Activated naive CD8-positive, alpha-beta T cell treated with anti-CD3 and anti-CD28 coated beads, Interleukin-2, amount 50 U/mL, for 24 hours (primary cell): Measurements from ENCODE around the gene PARN.
A peak's percentile ranks its signal among the peaks of the same experiment; 100 is the strongest.

ENCODE experiments used
- ATAC-seq: fragments of 150-1000 bp; cut with Tn5 transposase; one replicate; pipeline ENCODE4 v1.10.0; 2021
- DNase-seq: peaks from one replicate; pipeline ENCODE4 v3.0.0; 2021
- H3K27ac Mint-ChIP-seq: one replicate; pipeline ENCODE4 v1.8.0; 2021; ENCODE audit warnings: mild to moderate bottlenecking, mixed read lengths
- H3K27me3 Mint-ChIP-seq: one replicate; pipeline ENCODE4 v1.8.0; 2021; ENCODE audit warnings: mixed read lengths
- H3K36me3 Mint-ChIP-seq: one replicate; pipeline ENCODE4 v1.8.0; 2021; ENCODE audit warnings: low read depth, mixed read lengths
- H3K4me1 Mint-ChIP-seq: one replicate; pipeline ENCODE4 v1.8.0; 2021; ENCODE audit warnings: mixed read lengths
- H3K4me3 Mint-ChIP-seq: one replicate; pipeline ENCODE4 v1.8.0; 2021; ENCODE audit warnings: mild to moderate bottlenecking, moderate library complexity, mixed read lengths
- H3K9me3 Mint-ChIP-seq: one replicate; pipeline ENCODE4 v1.8.0; 2021; ENCODE audit warnings: mixed read lengths

The PARN gene

GRCh38 chr16:14496047-14496770 lies 133.9 kb downstream of the PARN start:
- H3K27ac Mint-ChIP-seq = no peak overlapping the region
- no peak for ATAC-seq
- no peaks in the 10 kb centered on the region for H3K9me3 Mint-ChIP-seq
- no peak for DNase-seq
- H3K36me3 Mint-ChIP-seq = peaks cover 17% of the 10 kb centered on the region
- no peak overlapping the region for H3K4me3 Mint-ChIP-seq
- H3K27me3 Mint-ChIP-seq = no peaks in the 10 kb centered on the region
- H3K4me1 Mint-ChIP-seq = peaks cover 15% of the 10 kb centered on the region

- Mint-ChIP-seq H3K27ac (no peak overlapping the region), H3K4me1 (peaks cover 15% of the 10 kb centered on the region), H3K36me3 (peaks cover 17% of the 10 kb centered on the region), H3K27me3 (no peaks in the 10 kb centered on the region), H3K4me3 (no peak overlapping the region), H3K9me3 (no peaks in the 10 kb centered on the region)
- ATAC-seq = no peak
- DNase-seq = no peak
These were observed 134.6 kb downstream of the PARN start for GRCh38 chr16:14495213-14496046.

GRCh38 chr16:14494396-14494966 lies 135.6 kb downstream of the PARN start:
- peaks cover 17% of the 10 kb centered on the region for H3K36me3 Mint-ChIP-seq
- H3K27me3 Mint-ChIP-seq = no peaks in the 10 kb centered on the region
- no peak overlapping the region for H3K4me3 Mint-ChIP-seq
- no peak for DNase-seq
- H3K27ac Mint-ChIP-seq = no peak overlapping the region
- ATAC-seq = no peak
- peaks cover 16% of the 10 kb centered on the region for H3K4me1 Mint-ChIP-seq
- H3K9me3 Mint-ChIP-seq = no peaks in the 10 kb centered on the region

GRCh38 chr16:14493791-14494190 lies 136.3 kb downstream of the PARN start:
- Mint-ChIP-seq H3K27ac (no peak overlapping the region), H3K4me1 (peaks cover 20% of the 10 kb centered on the region), H3K4me3 (no peak overlapping the region), H3K9me3 (no peaks in the 10 kb centered on the region), H3K27me3 (no peaks in the 10 kb centered on the region), H3K36me3 (peaks cover 14% of the 10 kb centered on the region)
- DNase-seq (no peak), ATAC-seq (no peak)

GRCh38 chr16:14492614-14493013 lies 137.4 kb downstream of the PARN start:
- no peaks in the 10 kb centered on the region for H3K9me3 Mint-ChIP-seq
- peaks cover 12% of the 10 kb centered on the region for H3K36me3 Mint-ChIP-seq
- no peak overlapping the region for H3K4me3 Mint-ChIP-seq
- H3K27me3 Mint-ChIP-seq = no peaks in the 10 kb centered on the region
- ATAC-seq = no peak
- peaks cover 30% of the 10 kb centered on the region for H3K4me1 Mint-ChIP-seq
- no peak for DNase-seq
- no peak overlapping the region for H3K27ac Mint-ChIP-seq

GRCh38 chr16:14491861-14492529 lies 138.1 kb downstream of the PARN start:
- H3K27ac Mint-ChIP-seq = no peak overlapping the region
- peaks cover 12% of the 10 kb centered on the region for H3K36me3 Mint-ChIP-seq
- ATAC-seq = no peak
- no peaks in the 10 kb centered on the region for H3K9me3 Mint-ChIP-seq
- H3K4me3 Mint-ChIP-seq = no peak overlapping the region
- DNase-seq = no peak
- no peaks in the 10 kb centered on the region for H3K27me3 Mint-ChIP-seq
- peaks cover 30% of the 10 kb centered on the region for H3K4me1 Mint-ChIP-seq

GRCh38 chr16:14490235-14490634 lies 139.8 kb downstream of the PARN start:
- ATAC-seq (no peak), DNase-seq (no peak)
- Mint-ChIP-seq H3K4me1 (peaks cover 30% of the 10 kb centered on the region), H3K27ac (no peak overlapping the region), H3K4me3 (no peak overlapping the region), H3K27me3 (no peaks in the 10 kb centered on the region), H3K36me3 (peaks cover 7% of the 10 kb centered on the region), H3K9me3 (no peaks in the 10 kb centered on the region)

- no peaks in the 10 kb centered on the region for H3K9me3 Mint-ChIP-seq
- DNase-seq (peak; percentile 5), ATAC-seq (no peak)
- no peak overlapping the region for H3K4me3 Mint-ChIP-seq
- no peak overlapping the region for H3K27ac Mint-ChIP-seq
- H3K27me3 Mint-ChIP-seq = no peaks in the 10 kb centered on the region
- peaks cover 30% of the 10 kb centered on the region for H3K4me1 Mint-ChIP-seq
- peaks cover 3% of the 10 kb centered on the region for H3K36me3 Mint-ChIP-seq
These were observed 140.6 kb downstream of the PARN start for GRCh38 chr16:14489460-14489859.

- peaks cover 4% of the 10 kb centered on the region for H3K36me3 Mint-ChIP-seq
- peaks cover 21% of the 10 kb centered on the region for H3K4me1 Mint-ChIP-seq
- ATAC-seq (no peak), DNase-seq (no peak)
- no peak overlapping the region for H3K4me3 Mint-ChIP-seq
- H3K27me3 Mint-ChIP-seq = no peaks in the 10 kb centered on the region
- no peak overlapping the region for H3K27ac Mint-ChIP-seq
- no peaks in the 10 kb centered on the region for H3K9me3 Mint-ChIP-seq
These were observed 142.5 kb downstream of the PARN start for GRCh38 chr16:14487579-14487978.

GRCh38 chr16:14486520-14487303 lies 143.3 kb downstream of the PARN start:
- ATAC-seq (no peak), DNase-seq (no peak)
- Mint-ChIP-seq H3K4me1 (peaks cover 16% of the 10 kb centered on the region), H3K27me3 (no peaks in the 10 kb centered on the region), H3K4me3 (no peak overlapping the region), H3K27ac (no peak overlapping the region), H3K36me3 (peaks cover 13% of the 10 kb centered on the region), H3K9me3 (no peaks in the 10 kb centered on the region)

- H3K9me3 Mint-ChIP-seq = no peaks in the 10 kb centered on the region
- H3K4me1 Mint-ChIP-seq = peaks cover 16% of the 10 kb centered on the region
- H3K4me3 Mint-ChIP-seq = no peak overlapping the region
- peaks cover 20% of the 10 kb centered on the region for H3K36me3 Mint-ChIP-seq
- no peak overlapping the region for H3K27ac Mint-ChIP-seq
- DNase-seq (no peak), ATAC-seq (no peak)
- H3K27me3 Mint-ChIP-seq = no peaks in the 10 kb centered on the region
These were observed 144.1 kb downstream of the PARN start for GRCh38 chr16:14485811-14486519.

- no peaks in the 10 kb centered on the region for H3K27me3 Mint-ChIP-seq
- no peaks in the 10 kb centered on the region for H3K9me3 Mint-ChIP-seq
- H3K36me3 Mint-ChIP-seq = peaks cover 27% of the 10 kb centered on the region
- H3K4me3 Mint-ChIP-seq = no peak overlapping the region
- H3K4me1 Mint-ChIP-seq = peaks cover 16% of the 10 kb centered on the region
- DNase-seq (no peak), ATAC-seq (no peak)
- no peak overlapping the region for H3K27ac Mint-ChIP-seq
These were observed 144.9 kb downstream of the PARN start for GRCh38 chr16:14485121-14485551.

GRCh38 chr16:14483819-14484385 lies 146.2 kb downstream of the PARN start:
- H3K4me3 Mint-ChIP-seq = no peak overlapping the region
- H3K4me1 Mint-ChIP-seq = peaks cover 12% of the 10 kb centered on the region
- H3K36me3 Mint-ChIP-seq = peaks cover 37% of the 10 kb centered on the region
- H3K27me3 Mint-ChIP-seq = no peaks in the 10 kb centered on the region
- no peak for DNase-seq
- no peak for ATAC-seq
- no peak overlapping the region for H3K27ac Mint-ChIP-seq
- no peaks in the 10 kb centered on the region for H3K9me3 Mint-ChIP-seq
